ENCODE measurements around the gene POP7. TPM values are rescaled to one million over a fixed set of nuclear protein-coding genes. Genes with fewer than 3 reads are reported as not detected.
A peak's percentile ranks its signal among the peaks of the same experiment; 100 is the strongest.

Gene POP7
- total RNA-seq, 1 experiment from 2014 or later: 96.9 TPM

DNA sequence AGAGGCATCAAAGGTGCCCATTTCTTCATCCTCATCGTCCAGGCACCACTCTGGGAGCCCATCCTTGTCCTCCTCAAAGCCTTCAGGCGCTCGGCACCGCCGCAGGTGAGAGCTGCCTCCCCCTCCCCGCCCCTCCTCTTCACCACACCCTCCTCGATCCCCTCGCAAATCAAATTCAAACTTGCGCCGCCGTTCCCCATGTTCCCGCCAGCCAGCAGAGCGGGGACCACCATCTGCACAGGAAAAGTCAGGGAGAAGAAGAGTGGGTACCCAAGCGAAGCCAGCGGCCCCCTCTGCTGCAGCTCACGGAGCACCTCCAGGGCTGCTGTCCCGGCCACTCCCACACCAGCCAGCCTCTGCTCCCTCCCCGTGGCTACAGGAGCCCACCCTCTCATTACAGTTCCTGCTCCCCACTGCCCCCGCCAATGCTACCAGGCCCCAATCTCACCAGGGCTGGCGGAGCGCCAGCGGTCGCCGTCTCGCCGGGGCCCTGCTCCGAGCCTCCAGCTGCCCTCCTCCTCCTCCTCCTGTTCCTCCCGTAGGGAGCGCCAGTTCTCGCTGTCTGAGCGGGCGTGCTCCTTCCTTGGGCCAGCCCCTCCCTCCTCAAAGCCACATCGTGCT, 19.6 kb upstream of the POP7 start:
- H2BK5ac ChIP-seq (ENCODE audit: insufficient read length, low read length): no peak overlapping the region
- Mint-ChIP-seq H3K9me3 (no peaks in the 10 kb centered on the region), H3K27me3 (ENCODE audit: low read depth) (no peaks in the 10 kb centered on the region), H3K4me1 (peaks cover 5 to 12% of the 10 kb centered on the region in 2 experiments), H3K4me3 (no peak overlapping the region), H3K27ac (peak overlapping the region in 1 of 3 experiments; percentile 44; a peak in 1 of 7 replicates), H3K36me3 (ENCODE audit: insufficient read depth in 1 of 3, low read depth in 3 of 3) (peaks cover 30 to 79% (median 70%) of the 10 kb centered on the region in 3 experiments)
- peaks cover 16% of the 10 kb centered on the region; the same call in 1 of the 2 replicates for H3K79me2 ChIP-seq (ENCODE audit: insufficient read depth, low read length)
- TF ChIP-seq, protein P1, sequence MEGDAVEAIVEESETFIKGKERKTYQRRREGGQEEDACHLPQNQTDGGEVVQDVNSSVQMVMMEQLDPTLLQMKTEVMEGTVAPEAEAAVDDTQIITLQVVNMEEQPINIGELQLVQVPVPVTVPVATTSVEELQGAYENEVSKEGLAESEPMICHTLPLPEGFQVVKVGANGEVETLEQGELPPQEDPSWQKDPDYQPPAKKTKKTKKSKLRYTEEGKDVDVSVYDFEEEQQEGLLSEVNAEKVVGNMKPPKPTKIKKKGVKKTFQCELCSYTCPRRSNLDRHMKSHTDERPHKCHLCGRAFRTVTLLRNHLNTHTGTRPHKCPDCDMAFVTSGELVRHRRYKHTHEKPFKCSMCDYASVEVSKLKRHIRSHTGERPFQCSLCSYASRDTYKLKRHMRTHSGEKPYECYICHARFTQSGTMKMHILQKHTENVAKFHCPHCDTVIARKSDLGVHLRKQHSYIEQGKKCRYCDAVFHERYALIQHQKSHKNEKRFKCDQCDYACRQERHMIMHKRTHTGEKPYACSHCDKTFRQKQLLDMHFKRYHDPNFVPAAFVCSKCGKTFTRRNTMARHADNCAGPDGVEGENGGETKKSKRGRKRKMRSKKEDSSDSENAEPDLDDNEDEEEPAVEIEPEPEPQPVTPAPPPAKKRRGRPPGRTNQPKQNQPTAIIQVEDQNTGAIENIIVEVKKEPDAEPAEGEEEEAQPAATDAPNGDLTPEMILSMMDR (conservative IDR thresholded peaks at IDR 0.05): no peak
- H4K8ac ChIP-seq (replicated peaks; ENCODE audit: insufficient read length, low read depth, low read length): no peak overlapping the region
- H2AFZ ChIP-seq (ENCODE audit: low read length): no peak overlapping the region
- no peak overlapping the region for H3K18ac ChIP-seq (ENCODE audit: insufficient read length, low read depth, low read length)
- H2BK12ac ChIP-seq (ENCODE audit: insufficient read length, low read depth, low read length): no peak overlapping the region
- H2BK15ac ChIP-seq (ENCODE audit: low read depth, low read length): no peak overlapping the region
- peaks cover 5% of the 10 kb centered on the region for H3K79me1 ChIP-seq (ENCODE audit: insufficient read depth, low read depth, low read length, poor library complexity, severe bottlenecking)
- DNase-seq: no peak
- no peaks in the 10 kb centered on the region for H3K23me2 ChIP-seq (ENCODE audit: insufficient read length, low read depth, low read length, poor library complexity, severe bottlenecking)
- no peak overlapping the region for H2BK120ac ChIP-seq (ENCODE audit: low read depth, low read length, poor library complexity, severe bottlenecking)
- H3K23ac ChIP-seq (ENCODE audit: insufficient read length, low read depth, low read length): no peak overlapping the region
- H3K56ac ChIP-seq (ENCODE audit: insufficient read length, low read depth, low read length): no peak overlapping the region
- H3T11ph ChIP-seq (ENCODE audit: low read length): no peak overlapping the region
- H3K9ac ChIP-seq (ENCODE audit: extremely low read depth, insufficient read length, low read length): no peak overlapping the region
- no peaks in the 10 kb centered on the region for H3K4me1 ChIP-seq (ENCODE audit: insufficient read depth, low read length)
- no peaks in the 10 kb centered on the region for H3K9me3 ChIP-seq (ENCODE audit: control insufficient read depth, low read depth, low read length)
- H3K4ac ChIP-seq (ENCODE audit: low read depth, low read length): no peak overlapping the region
- H4K20me1 ChIP-seq (ENCODE audit: control insufficient read depth, insufficient read depth, insufficient read length): no peaks in the 10 kb centered on the region
- H3K27ac ChIP-seq (ENCODE audit: insufficient read length, low read depth, low read length): no peak overlapping the region
- no peak overlapping the region for H3K4me2 ChIP-seq (ENCODE audit: insufficient read depth, insufficient read length, low read length)
- no peak overlapping the region for H4K91ac ChIP-seq (ENCODE audit: insufficient read length, low read depth, low read length)
- no CpG with 5 or more reads among the region's 33 CpGs for WGBS (ENCODE audit: extremely low coverage, insufficient read length, low lambda C conversion rate)
- no peak overlapping the region for H2AK5ac ChIP-seq (ENCODE audit: insufficient read length, low read length)
- H4K5ac ChIP-seq (ENCODE audit: insufficient read length, low read depth, low read length): no peak overlapping the region
- H3K27me3 ChIP-seq (ENCODE audit: insufficient read depth, low read length): no peaks in the 10 kb centered on the region
- no peak overlapping the region for H3K14ac ChIP-seq (ENCODE audit: insufficient read depth, low read length)
- no peak overlapping the region for H2BK20ac ChIP-seq (ENCODE audit: low read depth, low read length, poor library complexity, severe bottlenecking)
